A549 (cell line): Measurements from ENCODE around the gene DLG2.

Experiments
- CTCF ChIP-seq: fragments of >200 bp; sonication (Bioruptor Twin); formaldehyde crosslinking; IDR thresholded peaks from 3 replicates; pipeline ENCODE4 v1.5.1; 2016
- EP300 ChIP-seq, 2 experiments: fragments of >200 bp; sonication (Bioruptor Twin); formaldehyde crosslinking; IDR thresholded peaks; 2 replicates in 1 of 2; 3 replicates in 1 of 2; pipeline ENCODE4 v1.6.1; 2016 to 2017

DNA sequence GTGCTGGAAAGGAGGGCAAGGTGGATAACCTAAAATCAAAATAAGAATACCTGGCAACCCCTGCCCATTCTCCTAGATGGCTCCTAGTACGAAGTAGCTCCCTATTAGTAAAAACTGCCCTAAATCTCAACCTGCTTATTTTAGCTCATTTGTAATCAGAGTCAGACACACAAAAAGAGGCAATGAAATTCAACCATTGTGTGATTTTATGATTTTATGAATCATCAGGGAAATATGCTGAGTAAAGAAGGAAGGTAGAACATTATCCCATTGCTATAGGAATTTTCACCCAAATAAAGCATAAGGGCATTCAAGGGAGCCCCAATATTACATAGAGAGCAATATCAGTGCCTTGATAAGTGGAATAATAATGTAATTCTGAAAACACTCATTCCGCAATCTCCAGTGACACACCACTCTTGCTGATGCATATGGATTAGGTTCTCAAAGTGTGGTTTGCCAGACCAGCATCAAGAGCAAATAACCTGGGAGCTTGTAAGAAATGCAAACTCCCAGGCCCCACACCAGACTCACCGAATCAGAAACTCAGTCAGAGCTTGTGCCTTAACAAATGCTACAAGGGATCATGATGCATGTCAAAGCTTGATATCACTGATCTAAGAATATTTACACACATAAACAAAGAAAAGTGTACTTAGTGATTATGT, 789.6 kb downstream of the DLG2 start:
- TF ChIP-seq CTCF (no peak), EP300 (IDR thresholded peaks at IDR 0.05) (no peak)
